Measurements from ENCODE around the gene DLL4.

DNA sequence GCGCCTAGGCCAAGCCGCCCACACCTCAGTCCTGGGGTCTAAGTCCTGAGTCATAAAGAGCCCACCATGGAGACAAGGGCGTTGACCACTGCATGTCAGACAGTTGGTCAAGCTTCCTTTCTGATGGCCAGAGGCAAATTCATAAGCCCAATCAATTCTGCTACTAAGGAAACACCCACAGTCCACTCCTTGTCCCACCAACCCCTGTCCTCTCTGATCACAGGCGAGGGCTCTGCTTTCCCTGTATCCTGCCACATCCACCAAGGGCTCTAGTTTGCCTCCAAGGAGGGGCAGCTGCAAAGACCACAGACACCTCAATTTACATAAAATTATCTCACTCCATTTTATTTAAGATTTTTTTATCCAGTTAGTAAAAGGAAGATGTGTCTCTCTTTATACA, 49.4 kb downstream of the DLL4 start:
- TF ChIP-seq, protein P1, sequence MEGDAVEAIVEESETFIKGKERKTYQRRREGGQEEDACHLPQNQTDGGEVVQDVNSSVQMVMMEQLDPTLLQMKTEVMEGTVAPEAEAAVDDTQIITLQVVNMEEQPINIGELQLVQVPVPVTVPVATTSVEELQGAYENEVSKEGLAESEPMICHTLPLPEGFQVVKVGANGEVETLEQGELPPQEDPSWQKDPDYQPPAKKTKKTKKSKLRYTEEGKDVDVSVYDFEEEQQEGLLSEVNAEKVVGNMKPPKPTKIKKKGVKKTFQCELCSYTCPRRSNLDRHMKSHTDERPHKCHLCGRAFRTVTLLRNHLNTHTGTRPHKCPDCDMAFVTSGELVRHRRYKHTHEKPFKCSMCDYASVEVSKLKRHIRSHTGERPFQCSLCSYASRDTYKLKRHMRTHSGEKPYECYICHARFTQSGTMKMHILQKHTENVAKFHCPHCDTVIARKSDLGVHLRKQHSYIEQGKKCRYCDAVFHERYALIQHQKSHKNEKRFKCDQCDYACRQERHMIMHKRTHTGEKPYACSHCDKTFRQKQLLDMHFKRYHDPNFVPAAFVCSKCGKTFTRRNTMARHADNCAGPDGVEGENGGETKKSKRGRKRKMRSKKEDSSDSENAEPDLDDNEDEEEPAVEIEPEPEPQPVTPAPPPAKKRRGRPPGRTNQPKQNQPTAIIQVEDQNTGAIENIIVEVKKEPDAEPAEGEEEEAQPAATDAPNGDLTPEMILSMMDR (IDR thresholded peaks at IDR 0.05; ENCODE audit: poor library complexity): no peak
- no peak for TF ChIP-seq EZH2phosphoT487 (IDR thresholded peaks at IDR 0.05; ENCODE audit: low read depth, severe bottlenecking, unreplicated experiment)
